Fibroblast of skin of back (primary cell): ENCODE measurements around the gene SNRNP40. TPM values are rescaled to one million over a fixed set of nuclear protein-coding genes. Genes with fewer than 3 reads are reported as not detected.
"Not testable (repeated sequence)": the region's sequence is repeated elsewhere in the genome, so short reads cannot be mapped to it uniquely, and the experiment has no call there.

Experiments
- DNase-seq: peaks from one replicate; pipeline ENCODE4 v3.0.0-alpha.2; 2013
- polyA plus RNA-seq, 2 experiments: library from polyadenylated mRNA; unstranded; fragments of 120-200 nt; gene quantifications; one replicate each; pipeline ENCODE4 v1.2.1, GENCODE V29; 2013; ENCODE audit not compliant: insufficient read length in 2 of 2

SNRNP40 gene
- polyA plus RNA-seq (2013, experiment 1 of 2; ENCODE audit: insufficient read length), result 48.9 TPM
- polyA plus RNA-seq (2013, experiment 2 of 2; ENCODE audit: insufficient read length), result 27.6 TPM

- peak; percentile 100 for DNase-seq
Observed at GRCh38 chr1:31296486-31297276, at the start of gene SNRNP40, which contains the start of gene ZCCHC17. TSS of gene SNRNP40 (minus strand) at chr1:31296788. CDS start at chr1:31296751, 37 bp downstream. TSS of gene ZCCHC17 (plus strand) at chr1:31297032. CDS start at chr1:31310099, 13,067 bp downstream.

GRCh38 chr1:31345635-31346034, 49.0 kb upstream of the SNRNP40 start:
- no peak for DNase-seq

- DNase-seq, result no peak
Observed at GRCh38 chr1:31344503-31344902, 47.9 kb upstream of the SNRNP40 start.

- no peak for DNase-seq
Observed at GRCh38 chr1:31336687-31337467, 40.3 kb upstream of the SNRNP40 start.

GRCh38 chr1:31335007-31335406, 38.4 kb upstream of the SNRNP40 start:
- peak; percentile 36 for DNase-seq

DNA sequence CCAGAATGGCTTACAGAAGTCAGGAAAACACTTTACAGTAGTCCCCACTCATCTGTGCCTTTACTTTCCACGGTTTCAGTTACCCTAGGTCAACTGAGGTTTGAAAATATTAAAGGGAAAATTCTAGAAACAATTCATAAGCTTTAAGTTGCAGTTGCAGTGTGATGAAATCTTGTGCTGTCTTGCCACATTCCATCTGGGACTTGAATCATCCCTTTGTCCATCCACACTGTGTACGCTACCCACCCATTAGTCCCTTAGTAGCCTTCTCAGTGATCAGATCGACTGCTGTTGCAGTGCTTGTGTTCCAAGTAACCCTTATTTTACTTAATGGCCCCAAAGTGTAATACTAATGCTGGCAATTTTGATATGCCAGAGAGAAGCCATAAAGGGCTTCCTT, 30.8 kb upstream of the SNRNP40 start:
- DNase-seq, result peak; percentile 29

- DNase-seq, result no peak
Observed at GRCh38 chr1:31326461-31326860, 29.9 kb upstream of the SNRNP40 start.

DNA sequence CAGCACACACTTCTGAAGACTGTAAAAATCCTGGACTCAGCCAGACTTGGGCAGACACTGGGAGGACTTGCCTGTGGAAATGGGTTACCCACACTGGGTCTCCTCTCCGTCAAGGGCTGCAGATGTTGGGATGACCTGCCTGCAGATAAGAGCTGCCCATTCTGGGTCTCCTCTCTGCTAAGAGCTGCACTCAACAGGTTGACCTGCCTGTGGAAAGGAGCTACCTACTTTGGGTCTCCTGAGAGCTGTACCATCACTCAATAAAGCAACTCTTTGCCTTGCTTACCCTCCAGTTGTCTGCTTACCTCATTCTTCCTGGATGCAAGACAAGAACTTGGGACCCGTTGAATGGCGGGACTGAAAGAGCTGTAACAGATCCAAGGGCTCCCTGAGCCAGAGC, 28.4 kb upstream of the SNRNP40 start:
- DNase-seq, result no peak

GRCh38 chr1:31324093-31324492, 27.5 kb upstream of the SNRNP40 start:
- no peak for DNase-seq

- DNase-seq, result no peak
Observed at GRCh38 chr1:31318146-31318545, 21.6 kb upstream of the SNRNP40 start.

DNA sequence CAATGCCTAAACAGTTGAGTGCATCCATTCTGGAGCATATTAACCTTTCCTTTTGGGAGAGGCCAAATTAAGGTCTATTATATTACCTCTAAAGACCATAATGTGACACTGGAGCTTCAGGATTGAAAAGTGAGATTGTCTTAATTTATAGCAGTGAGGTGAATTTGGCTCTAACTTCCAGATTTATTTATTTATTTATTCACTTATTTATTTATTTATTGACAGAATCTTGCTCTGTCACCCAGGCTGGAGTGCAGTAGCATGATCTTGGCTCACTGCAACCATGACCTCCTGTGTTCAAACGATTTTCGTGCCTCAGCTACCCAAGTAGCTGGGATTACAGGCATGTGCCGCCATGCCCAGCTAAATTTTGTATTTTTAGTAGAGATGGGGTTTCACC, 19.3 kb upstream of the SNRNP40 start:
- no peak for DNase-seq

DNA sequence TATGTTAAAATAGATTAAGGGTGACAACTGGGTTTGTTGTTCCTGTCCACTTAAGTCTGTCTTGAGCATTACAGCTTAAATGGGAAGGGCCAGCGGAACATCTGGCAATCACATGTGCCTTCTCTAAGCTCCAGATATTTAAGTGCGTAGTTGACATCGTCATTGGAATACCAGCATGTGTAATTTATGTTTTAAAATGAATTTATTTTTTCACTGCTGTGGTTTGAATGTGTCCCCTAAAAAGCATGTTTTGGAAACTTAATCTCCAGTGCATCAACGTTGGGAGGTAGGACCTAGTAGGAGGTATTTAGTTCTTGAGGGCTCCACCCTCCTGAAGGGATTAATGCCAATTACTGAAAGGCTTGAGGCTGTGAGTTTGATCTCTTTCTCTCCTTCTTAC, 13.6 kb upstream of the SNRNP40 start:
- no peak for DNase-seq

DNA sequence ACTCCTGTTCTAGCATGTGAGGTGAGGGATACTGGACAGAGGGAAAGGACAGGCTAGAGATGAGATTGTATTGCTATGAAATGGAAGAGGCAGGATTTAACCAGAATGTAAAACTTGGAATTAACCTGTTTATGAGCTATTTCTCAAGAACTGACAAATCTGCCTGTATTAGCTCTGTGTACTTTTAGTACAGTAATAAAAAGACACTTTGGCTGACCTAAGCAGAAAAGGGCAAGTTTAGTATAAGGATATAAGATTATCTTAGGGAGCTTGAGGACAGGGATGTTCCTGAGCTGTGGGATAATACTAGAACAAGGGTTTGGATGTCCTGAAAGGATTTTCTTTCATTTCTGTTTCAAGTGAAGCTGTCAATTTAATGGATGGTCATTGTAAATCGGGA, 11.4 kb upstream of the SNRNP40 start:
- no peak for DNase-seq

DNA sequence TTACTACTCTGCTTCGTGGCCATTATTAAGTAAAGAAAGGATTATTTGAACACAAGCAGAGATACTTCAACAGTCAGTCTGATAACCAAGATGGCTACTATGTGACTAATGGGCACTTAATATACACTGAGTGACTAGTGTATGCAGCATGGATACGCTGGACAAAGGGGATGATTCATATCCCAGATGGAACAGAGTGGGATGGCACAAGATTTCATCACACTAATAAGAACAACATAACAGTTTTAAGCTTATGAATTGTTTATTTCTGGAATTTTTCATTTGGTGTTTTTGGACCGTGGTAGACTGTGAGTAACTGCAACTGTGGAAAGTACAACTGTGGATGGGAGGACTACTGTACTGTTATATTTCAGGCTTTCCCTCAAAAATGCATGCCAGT, 9.7 kb upstream of the SNRNP40 start:
- DNase-seq, result peak; percentile 95

DNA sequence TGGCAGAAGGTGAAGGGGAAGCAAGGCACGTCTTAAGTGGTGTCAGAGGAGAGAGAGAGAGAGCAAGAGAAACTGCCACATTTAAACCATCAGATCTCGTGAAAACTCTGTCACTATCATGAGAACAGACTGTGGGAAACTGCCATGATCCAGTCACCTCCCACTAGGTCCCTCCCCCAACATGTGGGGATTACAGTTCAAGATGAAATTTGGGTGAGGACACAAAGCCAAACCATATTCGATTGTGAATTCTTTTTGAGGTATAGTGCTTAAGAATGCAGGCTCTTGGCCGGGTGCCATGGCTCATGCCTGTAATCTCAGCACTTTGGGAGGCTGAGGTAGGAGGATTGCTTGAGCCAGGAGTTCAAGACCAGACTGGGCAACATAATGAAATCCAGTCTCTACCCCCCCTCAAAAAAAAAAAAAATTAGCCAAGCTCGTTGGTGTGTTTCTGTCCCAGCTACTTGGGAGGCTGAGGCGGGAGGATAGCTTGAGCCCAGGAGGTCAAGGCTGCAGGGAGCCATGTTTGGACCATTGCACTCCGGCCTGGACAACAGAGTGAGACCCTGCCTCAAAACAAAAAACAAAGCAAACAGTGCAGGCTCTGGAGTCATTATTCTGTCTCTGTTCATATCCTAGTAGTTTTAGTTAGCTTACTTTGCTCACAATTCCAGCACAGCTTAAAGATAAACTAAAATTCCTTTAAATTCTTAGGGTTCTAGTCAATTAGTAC, 6.3 kb upstream of the SNRNP40 start:
- peak; percentile 38 for DNase-seq

- DNase-seq, result no peak
Observed at GRCh38 chr1:31300193-31300592, 3.6 kb upstream of the SNRNP40 start.

DNA sequence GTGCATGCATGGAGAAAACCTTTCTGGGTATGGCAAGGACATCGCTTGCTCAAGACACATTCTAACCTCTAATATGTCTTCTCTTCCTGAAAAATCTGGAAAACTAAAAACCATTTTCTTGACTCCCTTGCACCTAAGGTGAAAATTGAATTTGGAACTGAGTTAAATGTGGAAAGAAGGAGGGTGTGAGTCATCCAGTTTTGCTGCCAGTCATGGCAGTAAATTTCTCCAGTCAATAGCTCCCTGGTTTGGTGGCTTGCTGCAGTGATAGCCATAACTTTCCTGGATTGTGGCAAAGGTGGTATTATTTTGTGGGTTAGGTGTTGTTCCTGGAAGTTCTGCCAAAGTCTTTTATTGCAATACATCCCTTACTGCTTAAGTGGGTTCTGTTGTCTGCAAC, 2.8 kb upstream of the SNRNP40 start:
- no peak for DNase-seq

DNA sequence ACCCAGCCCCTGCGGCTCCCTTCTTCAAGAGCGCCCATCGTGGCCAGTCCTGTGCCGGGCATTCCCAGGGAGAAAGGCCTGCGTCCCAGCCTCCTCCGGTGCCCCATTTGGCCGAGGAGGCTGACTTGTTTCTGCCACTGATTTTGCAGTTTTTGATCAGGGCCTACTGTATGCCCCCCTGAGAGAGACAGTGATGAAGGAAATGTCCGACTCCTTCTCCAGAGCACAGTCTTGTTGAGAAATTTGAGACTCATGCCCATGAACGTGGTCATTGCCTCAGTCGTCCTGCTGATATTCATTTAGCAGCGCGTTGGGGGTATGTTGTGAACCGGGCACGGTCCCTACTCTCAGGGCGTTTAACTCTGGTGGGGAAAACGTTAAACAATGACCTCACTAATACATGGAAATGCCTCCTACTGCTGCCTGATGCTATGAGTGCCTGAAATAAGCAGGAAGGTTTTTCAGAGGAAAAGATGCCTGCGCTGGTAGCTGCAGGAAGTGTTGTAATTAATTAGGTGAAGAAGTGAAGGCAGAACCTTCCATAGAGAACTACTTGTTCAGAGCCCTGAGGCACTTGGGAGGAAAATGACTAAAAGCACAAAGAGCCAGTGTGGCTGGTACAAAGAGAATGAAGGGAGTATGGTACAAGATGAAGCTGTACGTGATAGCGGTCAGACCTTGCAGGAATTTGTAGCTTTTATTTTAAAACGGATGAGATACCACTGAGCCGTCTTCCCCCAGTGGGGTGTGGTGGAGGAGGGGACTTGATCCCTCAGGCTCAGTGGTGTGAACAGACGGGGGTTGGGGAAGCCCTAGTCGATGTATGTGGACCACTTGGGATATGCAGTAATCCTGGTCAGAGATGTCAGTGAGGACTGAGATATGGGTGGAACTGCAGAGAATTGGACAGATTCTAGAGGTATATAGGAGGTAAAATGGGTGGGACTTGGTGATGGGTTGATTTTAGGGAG, 974 bp upstream of the SNRNP40 start:
- DNase-seq, result peak; percentile 14

DNA sequence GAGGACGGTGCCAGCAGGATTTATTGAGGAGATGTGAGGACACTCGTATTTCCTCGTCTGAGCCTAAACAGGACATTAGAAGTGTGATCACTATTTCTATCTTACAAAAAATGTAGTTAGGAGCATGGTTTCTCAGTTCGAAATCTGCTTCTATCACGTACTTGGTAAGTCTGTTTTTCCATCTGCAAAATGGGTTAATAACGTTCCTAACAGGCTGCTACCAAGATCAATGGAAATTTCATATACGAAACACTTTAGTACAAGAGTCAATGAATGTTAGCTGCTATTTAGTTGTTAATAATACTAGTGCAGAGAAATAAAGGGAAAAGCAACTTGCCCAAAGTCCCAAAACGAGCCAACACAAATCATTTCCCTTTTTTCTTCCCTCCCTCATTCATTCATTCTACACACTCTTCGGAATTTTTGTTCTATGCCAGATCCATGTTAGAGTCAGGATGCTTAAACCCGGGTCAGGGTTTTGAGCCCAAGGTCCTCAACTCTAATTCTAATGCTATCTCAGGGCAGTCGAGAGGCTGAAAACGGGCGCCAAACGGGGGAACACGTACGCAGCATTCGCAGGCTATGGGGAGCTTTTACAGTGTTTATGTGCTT, 608 bp downstream of the SNRNP40 start:
- DNase-seq, result no peak

DNA sequence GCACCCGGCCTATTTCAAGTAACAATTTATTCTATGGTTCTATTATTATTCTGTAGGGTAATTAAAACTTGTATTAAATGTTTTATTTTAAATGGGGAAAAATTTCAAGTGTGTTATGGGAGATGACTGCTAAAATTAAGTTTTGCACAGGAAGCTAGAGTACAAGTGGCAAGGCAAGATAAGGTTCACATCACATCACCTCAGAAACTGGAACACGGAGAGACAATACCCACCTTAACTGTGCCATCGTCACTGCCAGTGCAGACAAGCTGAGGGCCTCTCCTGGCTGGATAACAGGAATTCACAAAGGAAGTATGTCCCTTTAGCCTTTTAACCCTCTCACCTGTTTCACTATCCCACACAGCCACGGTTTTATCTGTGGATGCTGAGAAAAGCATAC, 7.6 kb downstream of the SNRNP40 start:
- no peak for DNase-seq

DNA sequence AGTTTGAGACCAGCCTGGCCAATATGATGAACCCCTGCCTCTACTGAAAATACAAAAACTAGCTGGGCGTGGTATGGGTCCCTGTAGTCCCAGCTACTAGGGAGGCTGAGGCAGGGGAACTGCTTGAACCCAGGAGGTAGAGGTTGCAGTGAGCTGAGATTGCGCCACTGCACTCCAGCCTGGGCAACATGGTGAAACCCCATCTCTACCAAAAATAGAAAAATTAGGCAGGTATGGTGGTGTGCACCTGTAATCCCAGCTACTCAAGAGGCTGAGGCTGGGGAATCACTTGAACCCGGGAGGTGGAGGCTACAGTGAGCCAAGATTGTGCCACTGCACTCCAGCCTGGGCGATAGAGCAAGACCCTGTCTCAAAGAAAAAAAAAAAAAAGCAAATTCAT, 8.8 kb downstream of the SNRNP40 start:
- DNase-seq, result not testable (repeated sequence)
